GM18505 (cell line): ENCODE results near the gene PCDHA5.
"Not testable (repeated sequence)": the region's sequence is repeated elsewhere in the genome, so short reads cannot be mapped to it uniquely, and the experiment has no call there.

ENCODE experiments used
- ATAC-seq: cut with Tn5 transposase; IDR thresholded peaks from one replicate; pipeline ENCODE4 v1.9.1; 2021; ENCODE audit not compliant: unreplicated experiment
- POLR2A ChIP-seq: IDR thresholded peaks from 4 replicates; pipeline ENCODE4 v1.6.1; 2011; ENCODE audit warnings: borderline replicate concordance; ENCODE audit not compliant: insufficient read depth, insufficient read length; ENCODE audit errors: extremely low read depth

Gene PCDHA5

GRCh38 chr5:140802781-140803271 lies 18.6 kb upstream of the PCDHA5 start:
- ATAC-seq = no peak

GRCh38 chr5:140806834-140807775 lies 14.3 kb upstream of the PCDHA5 start, which contains the start of gene PCDHA4:
Gene PCDHA4 (plus strand): TSS chr5:140807068.
- no peak for TF ChIP-seq POLR2A
- ATAC-seq = no peak

More at GRCh38 chr5:140802781-140803271, 18.6 kb upstream of the PCDHA5 start:
- no peak for TF ChIP-seq POLR2A

GRCh38 chr5:140808241-140808888 lies 13.0 kb upstream of the PCDHA5 start:
- not testable (repeated sequence) for ATAC-seq

- no peak for ATAC-seq
- TF ChIP-seq POLR2A = no peak
These were observed 12.5 kb upstream of the PCDHA5 start for GRCh38 chr5:140808889-140809291.

- ATAC-seq = no peak
- TF ChIP-seq POLR2A = no peak
These were observed 842 bp downstream of the PCDHA5 start for GRCh38 chr5:140822281-140822629.

GRCh38 chr5:140822969-140823368 lies 1.6 kb downstream of the PCDHA5 start:
- ATAC-seq = not testable (repeated sequence)

GRCh38 chr5:140823475-140823874 lies 2.1 kb downstream of the PCDHA5 start:
- ATAC-seq = no peak
- no peak for TF ChIP-seq POLR2A

- TF ChIP-seq POLR2A = no peak
- ATAC-seq = no peak
These were observed 6.4 kb downstream of the PCDHA5 start, which contains the start of gene PCDHA6 for GRCh38 chr5:140827704-140828361. Gene PCDHA6 (plus strand): TSS chr5:140827960. CDS start chr5:140828092, 132 bp downstream.

- TF ChIP-seq POLR2A = no peak
These were observed 6.9 kb downstream of the PCDHA5 start for GRCh38 chr5:140828362-140828737.

GRCh38 chr5:140829511-140830501 lies 8.4 kb downstream of the PCDHA5 start:
- ATAC-seq = not testable (repeated sequence)

More at GRCh38 chr5:140828362-140828737, 6.9 kb downstream of the PCDHA5 start:
- ATAC-seq = no peak

GRCh38 chr5:140833993-140834392 lies 12.6 kb downstream of the PCDHA5 start, which contains the start of gene PCDHA7:
Gene PCDHA7 (plus strand): TSS chr5:140834269. CDS start chr5:140834384, 115 bp downstream.
- TF ChIP-seq POLR2A = no peak

GRCh38 chr5:140834439-140835008 lies 13.1 kb downstream of the PCDHA5 start:
- ATAC-seq = not testable (repeated sequence)

More at GRCh38 chr5:140833993-140834392, 12.6 kb downstream of the PCDHA5 start, which contains the start of gene PCDHA7:
- no peak for ATAC-seq
